ENCODE data around the gene GPRIN1.

GRCh38 chr5:176606032-176606431, 3.9 kb downstream of the GPRIN1 start:
- TF ChIP-seq POLR2A (IDR thresholded peaks at IDR 0.05; ENCODE audit: low read depth, low read length) (no peak), POLR2AphosphoS5 (IDR thresholded peaks at IDR 0.05; ENCODE audit: low read depth, low read length) (no peak)
